ENCODE data around the gene MYLK4. TPM values are rescaled to one million over a fixed set of nuclear protein-coding genes. Genes with fewer than 3 reads are reported as not detected.

MYLK4 gene
- polyA plus RNA-seq, 3 donors = 0.04 to 0.45 (median 0.08) TPM

DNA sequence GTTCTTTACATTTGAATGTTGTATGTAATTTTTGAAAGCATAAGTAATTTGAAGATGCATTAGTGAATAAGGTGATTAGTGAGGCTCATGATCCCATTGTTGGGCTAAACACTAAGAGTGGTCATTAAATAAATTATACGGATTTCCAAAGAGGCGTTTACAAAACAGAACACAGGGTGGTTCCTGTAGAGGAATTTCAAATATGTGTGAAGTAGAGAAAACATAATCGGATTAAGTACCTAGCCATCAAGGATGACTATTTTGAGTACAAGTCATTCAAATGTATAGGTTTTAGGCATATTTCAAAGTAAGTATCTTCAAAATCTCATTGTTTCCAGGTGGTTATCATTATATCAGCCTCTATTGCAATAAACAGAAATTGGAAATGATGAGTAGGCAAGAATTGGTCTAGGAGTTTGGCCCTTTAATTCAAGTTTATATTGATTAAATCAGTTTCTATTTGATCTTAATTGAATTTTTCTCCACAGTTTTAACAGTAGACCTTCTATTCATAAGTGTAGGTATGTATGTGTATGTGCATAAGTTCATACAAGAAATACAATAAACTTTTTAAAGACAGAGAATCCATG is 94.8 kb downstream of the MYLK4 start:
- Histone ChIP-seq H3K4me3 (replicated peaks in 1 of 3; ENCODE audit: low read depth in 2 of 3, low read length in 3 of 3) (no peak overlapping the region), H3K9me3 (replicated peaks in 1 of 2; ENCODE audit: control insufficient read depth in 1 of 2, insufficient read depth in 1 of 2, low read length in 2 of 2) (peaks cover 0 to 6% of the 10 kb centered on the region in 2 donors), H2AFZ (ENCODE audit: insufficient read depth, low read depth, low read length, poor library complexity, severe bottlenecking) (no peak overlapping the region), H3K36me3 (replicated peaks in 1 of 2; ENCODE audit: control insufficient read depth in 1 of 2, insufficient read depth in 2 of 2, low read length in 2 of 2) (no peaks in the 10 kb centered on the region), H3K27ac (ENCODE audit: low read depth in 1 of 2, low read length in 2 of 2) (no peak overlapping the region), H4K20me1 (ENCODE audit: insufficient read depth, low read length) (no peaks in the 10 kb centered on the region), H3K4me1 (ENCODE audit: control insufficient read depth in 1 of 2, insufficient read depth in 2 of 2, low read length in 2 of 2) (peaks cover 22 to 32% of the 10 kb centered on the region in 2 donors), H3K27me3 (ENCODE audit: control insufficient read depth in 2 of 2, insufficient read depth in 2 of 2, low read length in 2 of 2) (no peaks in the 10 kb centered on the region), H3K9ac (ENCODE audit: insufficient read depth, low read length, poor library complexity, severe bottlenecking) (no peak overlapping the region), H3K4me2 (replicated peaks; ENCODE audit: extremely low read depth, low read length, poor library complexity, severe bottlenecking) (no peak overlapping the region), H3K79me2 (ENCODE audit: insufficient read depth, low read length) (no peaks in the 10 kb centered on the region)
- TF ChIP-seq, protein P1, sequence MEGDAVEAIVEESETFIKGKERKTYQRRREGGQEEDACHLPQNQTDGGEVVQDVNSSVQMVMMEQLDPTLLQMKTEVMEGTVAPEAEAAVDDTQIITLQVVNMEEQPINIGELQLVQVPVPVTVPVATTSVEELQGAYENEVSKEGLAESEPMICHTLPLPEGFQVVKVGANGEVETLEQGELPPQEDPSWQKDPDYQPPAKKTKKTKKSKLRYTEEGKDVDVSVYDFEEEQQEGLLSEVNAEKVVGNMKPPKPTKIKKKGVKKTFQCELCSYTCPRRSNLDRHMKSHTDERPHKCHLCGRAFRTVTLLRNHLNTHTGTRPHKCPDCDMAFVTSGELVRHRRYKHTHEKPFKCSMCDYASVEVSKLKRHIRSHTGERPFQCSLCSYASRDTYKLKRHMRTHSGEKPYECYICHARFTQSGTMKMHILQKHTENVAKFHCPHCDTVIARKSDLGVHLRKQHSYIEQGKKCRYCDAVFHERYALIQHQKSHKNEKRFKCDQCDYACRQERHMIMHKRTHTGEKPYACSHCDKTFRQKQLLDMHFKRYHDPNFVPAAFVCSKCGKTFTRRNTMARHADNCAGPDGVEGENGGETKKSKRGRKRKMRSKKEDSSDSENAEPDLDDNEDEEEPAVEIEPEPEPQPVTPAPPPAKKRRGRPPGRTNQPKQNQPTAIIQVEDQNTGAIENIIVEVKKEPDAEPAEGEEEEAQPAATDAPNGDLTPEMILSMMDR (IDR thresholded peaks at IDR 0.05) = no peak
- Mint-ChIP-seq H3K4me1 (peaks cover 32% of the 10 kb centered on the region), H3K27ac (no peak overlapping the region), H3K27me3 (ENCODE audit: low read depth in 3 of 3) (no peaks in the 10 kb centered on the region), H3K36me3 (no peaks in the 10 kb centered on the region), H3K4me3 (no peak overlapping the region), H3K9me3 (peaks cover 3 to 10% (median 6%) of the 10 kb centered on the region in 7 donors)
- no peak for DNase-seq
- intact Hi-C loops (cut with micrococcal nuclease) = no loop called here
- 100% methylated on average over 3 of the region's 3 CpGs for WGBS (ENCODE audit: insufficient coverage)

DNA sequence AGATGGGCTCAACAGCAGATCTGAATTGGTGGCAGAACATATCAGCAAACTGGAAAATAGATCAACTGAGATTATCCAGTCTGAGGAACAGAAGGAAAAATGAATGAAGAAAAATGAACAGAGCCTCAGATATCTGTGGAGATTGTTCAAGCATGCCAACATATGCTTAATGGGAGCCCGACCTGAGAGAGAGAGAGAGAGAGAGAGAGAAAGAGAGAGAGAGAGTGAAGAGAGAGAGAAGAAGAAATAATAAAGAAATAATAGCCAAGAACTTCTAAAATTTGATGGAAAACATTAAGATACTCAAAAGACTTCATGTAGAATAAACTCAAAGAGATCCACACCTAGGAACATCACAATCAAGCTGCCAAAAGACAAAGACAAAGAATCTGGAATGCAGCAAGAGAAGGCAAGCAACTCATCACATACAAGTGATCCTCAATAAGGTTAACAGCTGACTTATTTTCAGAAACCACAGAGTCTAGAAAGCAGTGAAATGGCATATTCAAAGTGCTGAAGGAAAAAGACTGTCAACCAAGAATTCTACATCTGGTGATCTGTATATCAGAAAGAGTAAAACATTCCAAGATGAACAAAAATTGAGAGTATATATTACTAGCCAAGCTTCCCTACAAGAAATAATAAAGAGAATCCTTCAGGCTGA is 97.2 kb downstream of the MYLK4 start:
- H3K4me1 Mint-ChIP-seq = peaks cover 27% of the 10 kb centered on the region
- H4K20me1 ChIP-seq (ENCODE audit: insufficient read depth, low read length) = no peaks in the 10 kb centered on the region
- no peak overlapping the region for H2AFZ ChIP-seq (ENCODE audit: insufficient read depth, low read depth, low read length, poor library complexity, severe bottlenecking)
- no peaks in the 10 kb centered on the region for H3K27me3 Mint-ChIP-seq (ENCODE audit: low read depth in 3 of 3)
- no peaks in the 10 kb centered on the region for H3K27me3 ChIP-seq (ENCODE audit: control insufficient read depth in 2 of 2, insufficient read depth in 2 of 2, low read length in 2 of 2)
- H3K4me1 ChIP-seq (ENCODE audit: control insufficient read depth in 1 of 2, insufficient read depth in 2 of 2, low read length in 2 of 2) = peaks cover 22 to 26% of the 10 kb centered on the region in 2 donors
- no peak overlapping the region for H3K4me3 ChIP-seq (replicated peaks in 1 of 3; ENCODE audit: low read depth in 2 of 3, low read length in 3 of 3)
- no peaks in the 10 kb centered on the region for H3K36me3 Mint-ChIP-seq
- no peak overlapping the region for H3K27ac ChIP-seq (ENCODE audit: low read depth in 1 of 2, low read length in 2 of 2)
- H3K4me3 Mint-ChIP-seq = no peak overlapping the region
- no peak overlapping the region for H3K9ac ChIP-seq (ENCODE audit: insufficient read depth, low read length, poor library complexity, severe bottlenecking)
- H3K79me2 ChIP-seq (ENCODE audit: insufficient read depth, low read length) = no peaks in the 10 kb centered on the region
- H3K9me3 ChIP-seq (replicated peaks in 1 of 2; ENCODE audit: control insufficient read depth in 1 of 2, insufficient read depth in 1 of 2, low read length in 2 of 2) = peaks cover 0 to 6% of the 10 kb centered on the region in 2 donors
- WGBS (ENCODE audit: insufficient coverage) = no CpG with 5 or more reads among the region's 1 CpG
- TF ChIP-seq, protein P1 (IDR thresholded peaks at IDR 0.05) = no peak
- H3K27ac Mint-ChIP-seq = peak overlapping the region in 2 of 7 donors; percentile 25 to 60
- DNase-seq = no peak
- H3K9me3 Mint-ChIP-seq = peaks cover 3 to 10% (median 6%) of the 10 kb centered on the region in 7 donors
- intact Hi-C loops (cut with micrococcal nuclease) = no loop called here
- H3K36me3 ChIP-seq (replicated peaks in 1 of 2; ENCODE audit: control insufficient read depth in 1 of 2, insufficient read depth in 2 of 2, low read length in 2 of 2) = no peaks in the 10 kb centered on the region
- no peak overlapping the region for H3K4me2 ChIP-seq (replicated peaks; ENCODE audit: extremely low read depth, low read length, poor library complexity, severe bottlenecking)
